ENCODE measurements around the gene PHACTR1. TPM values are rescaled to one million over a fixed set of nuclear protein-coding genes. Genes with fewer than 3 reads are reported as not detected.

The PHACTR1 gene
- total RNA-seq, 1 experiment from 2014 or later, result 5.2 TPM

GRCh38 chr6:13046084-13046483, 329.5 kb downstream of the PHACTR1 start:
- Histone ChIP-seq H3K4me2 (ENCODE audit: low read depth, low read length, poor library complexity, severe bottlenecking) (no peak overlapping the region), H3K9me3 (ENCODE audit: low read length) (no peaks in the 10 kb centered on the region), H3K27ac (ENCODE audit: low read length) (no peak overlapping the region), H3K4me3 (ENCODE audit: low read length) (no peak overlapping the region), H3K79me2 (ENCODE audit: low read length) (no peaks in the 10 kb centered on the region), H3K9ac (ENCODE audit: low read length) (no peak overlapping the region), H4K20me1 (ENCODE audit: insufficient read depth, low read depth, low read length) (no peaks in the 10 kb centered on the region), H3K4me1 (ENCODE audit: low read length) (no peaks in the 10 kb centered on the region; the same call in 1 of the 2 replicates), H3K9me2 (replicated peaks; ENCODE audit: insufficient read depth, low read length) (no peaks in the 10 kb centered on the region), H2AFZ (ENCODE audit: low read length) (no peak overlapping the region), H3K36me3 (ENCODE audit: insufficient read depth, low read length) (no peaks in the 10 kb centered on the region), H3K27me3 (ENCODE audit: low read length) (no peaks in the 10 kb centered on the region)
- DNase-seq, result peak; percentile 11

GRCh38 chr6:13048113-13048512, 331.5 kb downstream of the PHACTR1 start:
- Histone ChIP-seq H3K9me3 (ENCODE audit: low read length) (no peaks in the 10 kb centered on the region), H3K79me2 (ENCODE audit: low read length) (no peaks in the 10 kb centered on the region), H3K4me2 (ENCODE audit: low read depth, low read length, poor library complexity, severe bottlenecking) (no peak overlapping the region), H2AFZ (ENCODE audit: low read length) (no peak overlapping the region), H3K4me1 (ENCODE audit: low read length) (no peaks in the 10 kb centered on the region), H3K36me3 (ENCODE audit: insufficient read depth, low read length) (no peaks in the 10 kb centered on the region), H3K27me3 (ENCODE audit: low read length) (no peaks in the 10 kb centered on the region), H3K9ac (ENCODE audit: low read length) (no peak overlapping the region), H3K9me2 (replicated peaks; ENCODE audit: insufficient read depth, low read length) (no peaks in the 10 kb centered on the region), H3K27ac (ENCODE audit: low read length) (no peak overlapping the region), H3K4me3 (ENCODE audit: low read length) (no peak overlapping the region), H4K20me1 (ENCODE audit: insufficient read depth, low read depth, low read length) (no peaks in the 10 kb centered on the region)
- no peak for DNase-seq

- no peak overlapping the region for H3K4me3 ChIP-seq (ENCODE audit: low read length)
- no peaks in the 10 kb centered on the region for H3K4me1 ChIP-seq (ENCODE audit: low read length)
- no peaks in the 10 kb centered on the region for H3K79me2 ChIP-seq (ENCODE audit: low read length)
- H3K9me2 ChIP-seq (replicated peaks; ENCODE audit: insufficient read depth, low read length), result no peaks in the 10 kb centered on the region
- H3K27ac ChIP-seq (ENCODE audit: low read length), result no peak overlapping the region
- no peaks in the 10 kb centered on the region for H3K36me3 ChIP-seq (ENCODE audit: insufficient read depth, low read length)
- H3K27me3 ChIP-seq (ENCODE audit: low read length), result no peaks in the 10 kb centered on the region
- H2AFZ ChIP-seq (ENCODE audit: low read length), result no peak overlapping the region
- no peak overlapping the region for H3K9ac ChIP-seq (ENCODE audit: low read length)
- no peak for DNase-seq
- no peaks in the 10 kb centered on the region for H3K9me3 ChIP-seq (ENCODE audit: low read length)
- no peaks in the 10 kb centered on the region for H4K20me1 ChIP-seq (ENCODE audit: insufficient read depth, low read depth, low read length)
- no peak overlapping the region for H3K4me2 ChIP-seq (ENCODE audit: low read depth, low read length, poor library complexity, severe bottlenecking)
These were observed 333.2 kb downstream of the PHACTR1 start for GRCh38 chr6:13049666-13050254.

GRCh38 chr6:13053006-13053461, 336.5 kb downstream of the PHACTR1 start:
- no peaks in the 10 kb centered on the region for H3K9me3 ChIP-seq (ENCODE audit: low read length)

GRCh38 chr6:13058051-13058450, 341.5 kb downstream of the PHACTR1 start:
- Histone ChIP-seq H3K4me2 (ENCODE audit: low read depth, low read length, poor library complexity, severe bottlenecking) (no peak overlapping the region), H3K4me3 (ENCODE audit: low read length) (no peak overlapping the region), H3K9me3 (ENCODE audit: low read length) (no peaks in the 10 kb centered on the region), H4K20me1 (ENCODE audit: insufficient read depth, low read depth, low read length) (no peaks in the 10 kb centered on the region), H3K9ac (ENCODE audit: low read length) (no peak overlapping the region), H3K27me3 (ENCODE audit: low read length) (no peaks in the 10 kb centered on the region), H3K27ac (ENCODE audit: low read length) (no peak overlapping the region), H2AFZ (ENCODE audit: low read length) (no peak overlapping the region), H3K79me2 (ENCODE audit: low read length) (no peaks in the 10 kb centered on the region), H3K4me1 (ENCODE audit: low read length) (no peaks in the 10 kb centered on the region), H3K9me2 (replicated peaks; ENCODE audit: insufficient read depth, low read length) (0 out of 2 replicates have a peak, but pooled peaks cover 5% of the 10 kb centered on the region), H3K36me3 (ENCODE audit: insufficient read depth, low read length) (no peaks in the 10 kb centered on the region)
- DNase-seq, result no peak

More at GRCh38 chr6:13053006-13053461, 336.5 kb downstream of the PHACTR1 start:
- Histone ChIP-seq H3K4me2 (ENCODE audit: low read depth, low read length, poor library complexity, severe bottlenecking) (no peak overlapping the region), H3K27ac (ENCODE audit: low read length) (no peak overlapping the region), H3K36me3 (ENCODE audit: insufficient read depth, low read length) (no peaks in the 10 kb centered on the region), H3K9me2 (replicated peaks; ENCODE audit: insufficient read depth, low read length) (no peaks in the 10 kb centered on the region), H3K4me3 (ENCODE audit: low read length) (no peak overlapping the region), H3K9ac (ENCODE audit: low read length) (no peak overlapping the region), H2AFZ (ENCODE audit: low read length) (no peak overlapping the region), H3K27me3 (ENCODE audit: low read length) (no peaks in the 10 kb centered on the region), H3K79me2 (ENCODE audit: low read length) (no peaks in the 10 kb centered on the region), H4K20me1 (ENCODE audit: insufficient read depth, low read depth, low read length) (no peaks in the 10 kb centered on the region), H3K4me1 (ENCODE audit: low read length) (no peaks in the 10 kb centered on the region)
- no peak for DNase-seq

GRCh38 chr6:13059026-13059425, 342.5 kb downstream of the PHACTR1 start:
- Histone ChIP-seq H2AFZ (ENCODE audit: low read length) (no peak overlapping the region), H3K27me3 (ENCODE audit: low read length) (no peaks in the 10 kb centered on the region), H3K9me3 (ENCODE audit: low read length) (no peaks in the 10 kb centered on the region), H3K4me3 (ENCODE audit: low read length) (no peak overlapping the region), H3K4me2 (ENCODE audit: low read depth, low read length, poor library complexity, severe bottlenecking) (no peak overlapping the region), H3K79me2 (ENCODE audit: low read length) (no peaks in the 10 kb centered on the region), H3K27ac (ENCODE audit: low read length) (no peak overlapping the region), H3K36me3 (ENCODE audit: insufficient read depth, low read length) (no peaks in the 10 kb centered on the region), H3K9me2 (replicated peaks; ENCODE audit: insufficient read depth, low read length) (0 out of 2 replicates have a peak, but pooled peaks cover 5% of the 10 kb centered on the region), H3K4me1 (ENCODE audit: low read length) (no peaks in the 10 kb centered on the region), H4K20me1 (ENCODE audit: insufficient read depth, low read depth, low read length) (no peaks in the 10 kb centered on the region), H3K9ac (ENCODE audit: low read length) (no peak overlapping the region)
- DNase-seq, result no peak

- H3K27ac ChIP-seq (ENCODE audit: low read length), result no peak overlapping the region
- H3K36me3 ChIP-seq (ENCODE audit: insufficient read depth, low read length), result no peaks in the 10 kb centered on the region
- H4K20me1 ChIP-seq (ENCODE audit: insufficient read depth, low read depth, low read length), result no peaks in the 10 kb centered on the region
- no peaks in the 10 kb centered on the region for H3K9me3 ChIP-seq (ENCODE audit: low read length)
- H3K4me2 ChIP-seq (ENCODE audit: low read depth, low read length, poor library complexity, severe bottlenecking), result no peak overlapping the region
- H2AFZ ChIP-seq (ENCODE audit: low read length), result no peak overlapping the region
- no peak overlapping the region for H3K9ac ChIP-seq (ENCODE audit: low read length)
- no peak overlapping the region for H3K4me3 ChIP-seq (ENCODE audit: low read length)
- no peaks in the 10 kb centered on the region for H3K27me3 ChIP-seq (ENCODE audit: low read length)
- H3K9me2 ChIP-seq (replicated peaks; ENCODE audit: insufficient read depth, low read length), result 0 out of 2 replicates have a peak, but pooled peaks cover 5% of the 10 kb centered on the region
- DNase-seq, result no peak
- no peaks in the 10 kb centered on the region for H3K4me1 ChIP-seq (ENCODE audit: low read length)
- no peaks in the 10 kb centered on the region for H3K79me2 ChIP-seq (ENCODE audit: low read length)
These were observed 346.8 kb downstream of the PHACTR1 start for GRCh38 chr6:13063300-13063918.

GRCh38 chr6:13065581-13065980, 349.0 kb downstream of the PHACTR1 start:
- H4K20me1 ChIP-seq (ENCODE audit: insufficient read depth, low read depth, low read length), result no peaks in the 10 kb centered on the region
- H3K27ac ChIP-seq (ENCODE audit: low read length), result no peak overlapping the region
- no peaks in the 10 kb centered on the region for H3K9me2 ChIP-seq (replicated peaks; ENCODE audit: insufficient read depth, low read length)
- DNase-seq, result no peak
- no peaks in the 10 kb centered on the region for H3K36me3 ChIP-seq (ENCODE audit: insufficient read depth, low read length)
- no peak overlapping the region for H3K9ac ChIP-seq (ENCODE audit: low read length)
- H3K4me2 ChIP-seq (ENCODE audit: low read depth, low read length, poor library complexity, severe bottlenecking), result no peak overlapping the region
- H3K27me3 ChIP-seq (ENCODE audit: low read length), result no peaks in the 10 kb centered on the region
- H3K4me1 ChIP-seq (ENCODE audit: low read length), result no peaks in the 10 kb centered on the region
- H2AFZ ChIP-seq (ENCODE audit: low read length), result no peak overlapping the region
- H3K79me2 ChIP-seq (ENCODE audit: low read length), result no peaks in the 10 kb centered on the region
- no peaks in the 10 kb centered on the region for H3K9me3 ChIP-seq (ENCODE audit: low read length)
- H3K4me3 ChIP-seq (ENCODE audit: low read length), result no peak overlapping the region
